WERI-Rb-1 (cell line): ENCODE results near the gene PA2G4.
"Not testable (repeated sequence)": the region's sequence is repeated elsewhere in the genome, so short reads cannot be mapped to it uniquely, and the experiment has no call there.

Source experiments
- DNase-seq: peaks from one replicate; pipeline ENCODE4 v3.0.0-alpha.2; 2020
- H3K27ac ChIP-seq: fragments of 250-450 bp; sonication (Bioruptor Pico); 2 replicates; pipeline ENCODE4 v1.5.1; 2020; ENCODE audit warnings: mild to moderate bottlenecking, moderate library complexity
- H3K27me3 ChIP-seq: fragments of 250-450 bp; sonication (Bioruptor Pico); 2 replicates; pipeline ENCODE4 v1.5.1; 2021; ENCODE audit warnings: mild to moderate bottlenecking, low read depth, moderate library complexity; ENCODE audit not compliant: insufficient read depth, severe bottlenecking
- H3K36me3 ChIP-seq: fragments of 250-450 bp; sonication (Bioruptor Pico); 2 replicates; pipeline ENCODE4 v1.5.1; 2020; ENCODE audit warnings: mild to moderate bottlenecking, moderate library complexity
- H3K4me3 ChIP-seq: 2 replicates; pipeline ENCODE4 v1.5.1; 2011; ENCODE audit warnings: low read depth, mild to moderate bottlenecking, control low read depth, low read length
- H3K9me3 ChIP-seq: fragments of 250-450 bp; sonication (Bioruptor Pico); 2 replicates; pipeline ENCODE4 v1.5.1; 2021; ENCODE audit warnings: mild to moderate bottlenecking, moderate library complexity; ENCODE audit not compliant: severe bottlenecking
- TF ChIP-seq, protein P1 (sequence below): IDR thresholded peaks from 2 replicates; pipeline ENCODE4 v1.5.1; 2011; ENCODE audit warnings: low read depth, mild to moderate bottlenecking, control low read depth, inconsistent platforms, low read length

Gene PA2G4

DNA sequence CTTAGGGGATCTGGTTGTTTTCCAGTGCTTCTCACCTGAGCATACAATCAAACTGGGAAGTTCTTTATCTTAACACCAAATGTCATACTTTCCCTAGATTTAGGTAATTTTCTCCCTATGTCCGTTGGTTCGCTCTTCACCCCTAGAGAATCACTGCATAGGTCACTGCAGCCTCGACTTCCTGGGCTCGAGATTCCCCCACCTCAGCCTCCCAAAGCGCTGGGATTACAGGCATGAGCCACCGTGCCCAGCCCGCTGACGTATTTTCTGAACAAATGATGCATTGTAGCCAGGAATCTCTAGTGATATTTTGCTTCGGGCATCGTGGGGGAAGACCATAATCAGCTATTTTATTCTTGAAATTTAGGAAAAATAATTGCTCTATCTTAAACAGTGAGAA lies 11.0 kb downstream of the PA2G4 start:
- no peak for DNase-seq
- peaks cover 49% of the 10 kb centered on the region for H3K36me3 ChIP-seq

DNA sequence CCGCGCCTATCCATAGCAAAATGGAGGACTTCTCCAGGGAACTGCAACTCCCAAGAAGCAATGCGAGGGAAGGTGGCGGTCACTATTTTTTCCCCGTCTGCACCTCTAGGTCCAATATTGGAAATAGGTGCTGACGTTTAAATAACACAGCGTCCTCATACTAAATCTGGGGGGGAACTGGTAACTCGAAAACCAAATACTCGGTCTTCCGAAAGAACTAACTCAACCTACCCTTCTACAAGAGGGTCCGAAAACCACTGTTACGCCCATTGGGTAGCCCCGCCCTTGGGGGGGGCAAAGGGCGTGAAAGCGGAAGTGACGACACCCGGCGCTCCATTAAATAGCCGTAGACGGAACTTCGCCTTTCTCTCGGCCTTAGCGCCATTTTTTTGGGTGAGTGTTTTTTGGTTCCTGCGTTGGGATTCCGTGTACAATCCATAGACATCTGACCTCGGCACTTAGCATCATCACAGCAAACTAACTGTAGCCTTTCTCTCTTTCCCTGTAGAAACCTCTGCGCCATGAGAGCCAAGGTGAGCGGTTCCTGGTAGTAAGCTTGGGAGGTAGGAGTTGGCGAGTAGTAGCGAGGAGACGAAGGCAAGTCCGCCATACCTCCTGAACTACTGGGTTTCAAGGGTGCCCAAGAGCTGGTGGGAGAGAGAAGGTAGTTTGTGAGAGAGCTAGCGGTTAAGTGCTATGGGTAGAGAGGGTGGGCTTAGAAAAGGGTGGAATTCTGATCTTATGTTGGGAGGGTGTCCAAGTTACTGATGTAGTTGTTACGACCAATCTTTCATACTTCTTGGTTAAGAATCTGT lies 12.1 kb downstream of the PA2G4 start, which contains the start of gene RPL41:
RPL41 (plus strand) TSS at position 367 of the 815 bp plus-strand sequence.
- no peaks in the 10 kb centered on the region for H3K27me3 ChIP-seq
- peaks cover 47% of the 10 kb centered on the region for H3K36me3 ChIP-seq
- H3K27ac ChIP-seq: peak within 1 kb of the TSS; percentile 89
- peak within 1 kb of the TSS; percentile 96 for H3K4me3 ChIP-seq
- peaks cover 6% of the 10 kb centered on the region for H3K9me3 ChIP-seq
- DNase-seq: peak; percentile 91
- TF ChIP-seq, protein P1, sequence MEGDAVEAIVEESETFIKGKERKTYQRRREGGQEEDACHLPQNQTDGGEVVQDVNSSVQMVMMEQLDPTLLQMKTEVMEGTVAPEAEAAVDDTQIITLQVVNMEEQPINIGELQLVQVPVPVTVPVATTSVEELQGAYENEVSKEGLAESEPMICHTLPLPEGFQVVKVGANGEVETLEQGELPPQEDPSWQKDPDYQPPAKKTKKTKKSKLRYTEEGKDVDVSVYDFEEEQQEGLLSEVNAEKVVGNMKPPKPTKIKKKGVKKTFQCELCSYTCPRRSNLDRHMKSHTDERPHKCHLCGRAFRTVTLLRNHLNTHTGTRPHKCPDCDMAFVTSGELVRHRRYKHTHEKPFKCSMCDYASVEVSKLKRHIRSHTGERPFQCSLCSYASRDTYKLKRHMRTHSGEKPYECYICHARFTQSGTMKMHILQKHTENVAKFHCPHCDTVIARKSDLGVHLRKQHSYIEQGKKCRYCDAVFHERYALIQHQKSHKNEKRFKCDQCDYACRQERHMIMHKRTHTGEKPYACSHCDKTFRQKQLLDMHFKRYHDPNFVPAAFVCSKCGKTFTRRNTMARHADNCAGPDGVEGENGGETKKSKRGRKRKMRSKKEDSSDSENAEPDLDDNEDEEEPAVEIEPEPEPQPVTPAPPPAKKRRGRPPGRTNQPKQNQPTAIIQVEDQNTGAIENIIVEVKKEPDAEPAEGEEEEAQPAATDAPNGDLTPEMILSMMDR: no peak

More for the DNA sequence above, 11.0 kb downstream of the PA2G4 start:
- TF ChIP-seq, protein P1: no peak
- H3K27ac ChIP-seq: no peak overlapping the region
- H3K27me3 ChIP-seq: no peaks in the 10 kb centered on the region
- peaks cover 6% of the 10 kb centered on the region for H3K9me3 ChIP-seq
- H3K4me3 ChIP-seq: no peak overlapping the region

DNA sequence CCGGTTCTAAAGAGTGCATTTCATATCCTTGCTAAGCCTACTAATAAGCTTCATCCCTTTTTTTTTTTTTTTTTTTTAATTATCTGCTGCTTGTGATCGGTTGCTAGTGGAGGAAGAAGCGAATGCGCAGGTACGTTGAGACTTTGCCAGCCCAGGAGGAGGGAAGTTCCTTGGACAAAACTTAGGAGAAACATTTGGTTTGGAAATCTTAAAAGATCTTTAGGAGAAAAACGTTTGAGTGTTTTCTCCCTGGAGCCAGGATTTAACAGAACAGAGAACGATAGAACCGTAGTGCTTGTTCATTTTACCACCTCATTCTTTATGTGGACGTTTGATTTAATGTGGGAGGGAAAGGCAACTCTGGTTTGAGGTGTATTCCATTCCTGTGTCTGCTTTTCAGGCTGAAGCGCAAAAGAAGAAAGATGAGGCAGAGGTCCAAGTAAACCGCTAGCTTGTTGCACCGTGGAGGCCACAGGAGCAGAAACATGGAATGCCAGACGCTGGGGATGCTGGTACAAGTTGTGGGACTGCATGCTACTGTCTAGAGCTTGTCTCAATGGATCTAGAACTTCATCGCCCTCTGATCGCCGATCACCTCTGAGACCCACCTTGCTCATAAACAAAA lies 12.8 kb downstream of the PA2G4 start:
- not testable (repeated sequence) for H3K9me3 ChIP-seq, DNase-seq, H3K27me3 ChIP-seq
- Histone ChIP-seq H3K4me3 (peak overlapping the region; percentile 96), H3K36me3 (peaks cover 43% of the 10 kb centered on the region), H3K27ac (peak overlapping the region; percentile 89)

DNA sequence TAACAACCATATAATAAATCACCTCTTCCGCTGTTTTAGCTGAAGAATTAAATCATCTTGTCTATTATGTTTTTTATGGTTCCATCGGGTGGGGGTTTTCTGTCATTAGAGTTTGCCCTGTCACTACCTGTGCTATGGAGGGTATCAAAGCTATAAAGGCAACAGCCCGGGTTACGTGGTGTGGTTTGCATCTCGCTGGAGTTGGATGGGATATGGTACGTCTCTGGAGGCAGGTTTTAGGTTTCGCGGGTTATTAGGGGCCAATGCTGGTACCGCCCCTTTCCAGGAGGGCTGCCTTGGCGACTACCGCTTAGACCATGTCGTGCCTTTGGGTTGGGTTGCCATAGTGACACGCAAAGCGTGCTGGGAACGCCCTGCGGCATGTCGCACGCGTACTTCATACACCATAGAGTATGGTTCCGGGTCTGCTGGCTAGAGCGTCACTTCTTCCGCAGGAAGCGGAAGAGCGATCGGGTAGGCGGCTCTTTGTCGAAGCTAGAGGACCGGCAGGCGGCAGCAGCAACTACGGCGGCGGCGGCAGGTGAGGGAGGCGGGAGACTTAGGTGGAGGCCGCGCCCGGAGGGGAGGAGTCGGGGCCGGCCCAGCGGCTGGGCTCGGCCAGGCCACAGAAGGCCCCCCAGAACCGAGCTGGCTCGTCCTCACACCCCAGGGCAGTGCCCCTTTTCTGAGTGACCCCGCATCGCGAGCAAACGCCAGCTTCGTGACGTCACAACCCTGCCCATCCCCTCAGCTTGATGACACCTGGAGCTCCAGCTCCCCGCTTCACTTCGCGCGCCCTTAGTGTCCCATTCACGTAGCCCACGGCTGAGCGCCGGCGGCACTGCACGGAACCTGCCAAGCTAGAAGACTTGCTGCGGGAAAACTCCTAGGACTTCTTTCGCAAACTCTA lies 13.7 kb downstream of the PA2G4 start, which contains the start of gene ZC3H10:
ZC3H10 (plus strand) TSS at position 489 of the 910 bp plus-strand sequence. CDS start 2,297 bp downstream, outside the sequence.
- DNase-seq: peak; percentile 98
- H3K36me3 ChIP-seq: peaks cover 36% of the 10 kb centered on the region
- TF ChIP-seq, protein P1: peak; percentile 53

DNA sequence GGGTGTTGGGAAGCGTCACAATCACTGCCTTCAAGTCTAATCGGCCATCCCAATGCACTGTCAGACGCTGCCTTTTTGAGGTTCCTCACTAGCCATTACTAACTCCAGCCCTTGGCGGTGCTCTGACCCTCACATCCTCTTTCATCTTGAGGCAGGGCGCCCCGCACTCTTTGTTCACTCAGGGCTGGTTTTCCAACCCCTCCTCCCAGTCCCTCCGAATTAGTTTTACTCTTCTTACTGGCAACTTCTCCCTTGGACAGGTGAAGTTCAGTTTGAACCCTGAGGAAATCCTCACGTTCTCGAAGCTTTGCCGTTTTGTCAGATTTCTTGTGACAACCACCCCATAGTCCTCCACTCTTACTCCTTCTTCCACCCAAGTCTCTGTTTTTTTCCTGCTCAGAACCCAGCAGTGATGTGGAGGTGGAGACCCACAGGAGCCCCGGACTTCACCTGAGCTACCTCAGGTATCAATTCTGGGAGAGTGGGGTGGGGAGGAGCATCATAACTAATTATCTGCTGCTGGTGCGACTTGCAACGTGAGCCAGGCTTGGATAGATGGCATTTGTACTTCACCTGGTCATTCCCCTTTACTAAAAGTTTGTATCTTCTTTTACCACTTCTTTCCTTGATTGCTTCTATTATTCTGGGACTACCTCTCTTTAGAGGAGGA lies 14.5 kb downstream of the PA2G4 start:
- Histone ChIP-seq H3K36me3 (peaks cover 30% of the 10 kb centered on the region), H3K9me3 (peaks cover 6% of the 10 kb centered on the region), H3K27me3 (no peaks in the 10 kb centered on the region), H3K4me3 (peak overlapping the region; percentile 83), H3K27ac (peak overlapping the region; percentile 79)
- no peak for DNase-seq
- TF ChIP-seq, protein P1: no peak

More for the DNA sequence above, 13.7 kb downstream of the PA2G4 start, which contains the start of gene ZC3H10:
- Histone ChIP-seq H3K4me3 (peak within 1 kb of the TSS; percentile 96), H3K27me3 (no peaks in the 10 kb centered on the region), H3K9me3 (peaks cover 6% of the 10 kb centered on the region), H3K27ac (peak within 1 kb of the TSS; percentile 89)
